ENCODE data around the gene ATP5F1E. TPM values are rescaled to one million over a fixed set of nuclear protein-coding genes. Genes with fewer than 3 reads are reported as not detected.

Gene ATP5F1E
- total RNA-seq, result 38.4 TPM

GRCh38 chr20:59032023-59032712 lies at the start of gene ATP5F1E:
TSS of gene ATP5F1E (minus strand) at chr20:59032335. CDS start at chr20:59032251, 84 bp downstream.
- intact Hi-C loops (cut with DNase I), result no loop called here
- peak; percentile 97 for DNase-seq (ENCODE audit: low spot score)
- ATAC-seq, result peak; percentile 100

DNA sequence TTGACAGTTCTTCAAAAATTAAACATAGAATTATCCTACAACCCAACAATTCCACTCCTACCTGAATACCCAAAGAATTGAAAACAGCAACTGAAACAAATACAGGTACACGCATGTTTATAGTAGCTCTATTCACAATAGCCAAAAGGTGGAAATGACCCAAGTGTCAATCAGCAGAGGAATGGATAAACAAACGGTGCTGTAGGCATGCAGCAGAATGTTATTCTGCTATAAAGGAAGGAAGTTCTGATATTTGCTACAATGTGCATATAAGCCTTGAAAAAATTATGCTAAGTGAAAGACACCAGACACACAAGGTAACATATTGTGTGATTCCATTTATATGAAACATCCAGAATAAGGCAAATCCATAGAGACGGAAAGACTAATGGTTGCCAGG lies 48.9 kb upstream of the ATP5F1E start:
- DNase-seq (ENCODE audit: low spot score) (no peak), ATAC-seq (no peak)
- intact Hi-C loops (cut with DNase I), result no loop called here

GRCh38 chr20:59078231-59078630 lies 46.1 kb upstream of the ATP5F1E start:
- no peak for ATAC-seq
- no peak for DNase-seq (ENCODE audit: low spot score)
- intact Hi-C loops (cut with DNase I), result no loop called here

DNA sequence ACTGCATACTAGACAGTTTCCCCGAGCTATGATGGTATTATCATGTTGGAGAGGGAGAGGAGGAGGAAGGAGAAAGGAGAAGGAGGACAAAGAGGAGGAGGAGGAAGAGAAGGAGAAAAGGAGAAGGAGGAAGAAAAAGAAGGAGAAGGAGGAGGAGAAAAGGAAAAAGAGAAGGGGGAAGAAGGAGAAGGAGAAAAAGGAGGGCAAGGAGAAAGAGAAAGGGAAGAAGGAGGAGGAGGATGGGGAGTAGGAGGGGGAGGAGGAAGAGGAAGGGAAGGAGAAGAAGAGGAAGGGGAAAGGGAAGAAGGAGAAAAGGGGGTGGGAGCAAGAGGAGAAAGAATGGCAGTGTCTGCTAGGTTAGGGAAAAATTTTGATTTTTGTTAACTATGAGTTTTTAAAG lies 45.6 kb upstream of the ATP5F1E start:
- ATAC-seq (no peak), DNase-seq (ENCODE audit: low spot score) (no peak)
- intact Hi-C loops (cut with DNase I), result no loop called here

- intact Hi-C loops (cut with DNase I), result no loop called here
- ATAC-seq, result no peak
- no peak for DNase-seq (ENCODE audit: low spot score)
These were observed 43.9 kb upstream of the ATP5F1E start for GRCh38 chr20:59075934-59076508.

DNA sequence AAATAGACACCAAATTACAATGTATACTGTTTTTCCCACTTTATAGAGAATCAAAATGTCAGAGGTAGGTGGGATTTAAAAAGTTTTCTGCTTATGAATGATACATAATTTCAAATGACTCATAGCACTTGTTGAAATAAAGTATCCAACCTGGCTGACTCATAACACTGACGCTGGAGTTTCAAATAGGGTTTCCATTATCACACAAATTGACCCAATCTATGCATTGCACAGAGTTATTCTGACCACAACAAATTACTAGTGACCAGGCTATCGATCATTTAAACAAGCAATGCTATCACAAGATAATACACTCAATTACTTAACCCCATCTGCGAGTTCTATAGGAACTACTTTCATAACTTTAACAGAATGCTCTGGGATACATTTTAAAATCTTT lies 42.3 kb upstream of the ATP5F1E start:
- intact Hi-C loops (cut with DNase I), result no loop called here

GRCh38 chr20:59073582-59073981 lies 41.4 kb upstream of the ATP5F1E start:
- ATAC-seq (no peak), DNase-seq (ENCODE audit: low spot score) (no peak)
- intact Hi-C loops (cut with DNase I), result no loop called here

More for the DNA sequence above, 42.3 kb upstream of the ATP5F1E start:
- ATAC-seq (no peak), DNase-seq (ENCODE audit: low spot score) (no peak)

DNA sequence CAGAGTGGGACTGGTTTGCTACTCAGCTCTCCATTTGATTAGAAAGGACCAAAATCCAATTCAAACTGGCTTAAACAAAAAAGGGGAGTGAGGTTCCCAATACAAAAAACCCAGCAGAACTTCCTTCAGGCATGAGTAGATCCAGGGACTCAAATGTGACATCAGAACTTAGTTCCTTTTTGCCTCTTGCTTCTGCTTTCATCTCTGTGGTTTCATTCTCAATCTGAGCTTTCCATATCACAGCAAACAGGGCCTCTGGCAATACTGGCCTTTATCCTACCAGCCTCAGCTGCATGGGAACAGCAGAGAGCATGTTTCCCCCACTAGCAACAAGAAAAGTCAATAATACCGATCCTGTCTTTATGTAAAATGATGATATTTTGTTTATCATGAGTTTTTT lies 39.1 kb upstream of the ATP5F1E start:
- ATAC-seq (peak; percentile 51), DNase-seq (ENCODE audit: low spot score) (no peak)
- intact Hi-C loops (cut with DNase I), result no loop called here

DNA sequence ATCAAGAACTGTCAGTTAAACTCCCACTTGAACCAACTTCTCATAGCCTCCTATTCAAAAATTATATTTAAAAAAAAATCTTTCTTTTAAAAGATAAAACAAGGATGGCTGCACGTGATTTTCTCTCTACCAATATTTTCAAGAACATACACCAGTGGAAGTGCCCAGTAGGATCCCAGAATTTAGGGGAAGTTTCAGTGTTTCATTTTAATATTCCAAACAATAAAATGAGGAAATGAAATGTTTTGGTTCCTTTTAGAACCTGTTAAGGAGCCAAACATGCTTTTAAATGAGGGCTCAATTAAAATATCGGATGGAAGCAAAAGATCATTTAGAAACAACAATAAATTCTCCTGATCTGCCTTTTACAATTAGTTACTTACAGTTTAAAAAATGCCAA lies 36.9 kb upstream of the ATP5F1E start:
- DNase-seq (ENCODE audit: low spot score) (no peak), ATAC-seq (no peak)
- intact Hi-C loops (cut with DNase I), result no loop called here

DNA sequence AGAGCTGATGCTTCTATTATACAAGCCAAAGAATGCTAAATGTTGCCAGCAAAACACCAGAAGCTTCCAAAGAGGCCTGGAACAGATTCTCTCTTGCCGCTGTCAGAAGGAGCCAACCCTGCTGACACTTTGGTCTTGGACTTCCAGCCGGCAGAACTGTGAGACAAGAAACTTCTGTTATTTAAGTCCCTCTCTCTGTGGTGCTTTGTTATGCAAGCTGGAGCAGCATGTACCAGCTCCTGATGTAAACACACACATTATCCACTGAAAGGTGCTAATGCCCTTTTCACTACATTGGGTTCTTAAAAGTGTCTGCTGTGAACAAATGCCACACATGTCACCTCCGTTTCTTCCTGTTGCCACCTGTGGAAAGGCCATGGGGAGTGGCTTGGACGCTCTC lies 36.4 kb upstream of the ATP5F1E start:
- intact Hi-C loops (cut with DNase I), result no loop called here
- ATAC-seq (no peak), DNase-seq (ENCODE audit: low spot score) (no peak)

DNA sequence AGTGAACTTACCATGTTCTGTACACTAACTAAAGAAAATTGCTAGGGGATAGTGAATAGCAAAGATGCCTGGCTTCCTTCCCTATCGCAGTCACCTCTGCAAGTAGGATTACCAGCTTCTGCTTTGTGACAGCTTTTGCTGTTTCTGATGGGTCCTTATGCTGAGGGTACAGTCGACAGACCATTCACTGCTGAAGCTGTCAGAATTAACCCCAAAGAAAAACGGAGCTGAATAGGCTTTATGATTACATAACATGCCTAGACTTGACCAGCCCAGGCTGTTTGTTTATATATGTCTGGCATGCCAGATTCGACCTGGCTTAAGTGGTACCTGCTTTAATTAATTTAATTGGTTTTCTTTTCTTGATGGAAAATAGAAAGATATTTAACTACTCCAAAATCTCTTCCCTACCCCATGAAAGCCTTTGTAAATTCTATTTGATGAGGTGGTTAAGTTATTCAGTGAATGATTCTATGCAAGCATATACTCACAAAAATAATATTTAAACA lies 32.1 kb upstream of the ATP5F1E start:
- no peak for DNase-seq (ENCODE audit: low spot score)
- intact Hi-C loops (cut with DNase I), result no loop called here
- ATAC-seq, result no peak

GRCh38 chr20:59063358-59064213 lies 31.5 kb upstream of the ATP5F1E start:
- intact Hi-C loops (cut with DNase I), result no loop called here
- DNase-seq (ENCODE audit: low spot score), result no peak
- peak; percentile 61 for ATAC-seq

GRCh38 chr20:59062081-59062480 lies 29.9 kb upstream of the ATP5F1E start:
- ATAC-seq, result no peak
- intact Hi-C loops (cut with DNase I), result no loop called here
- DNase-seq (ENCODE audit: low spot score), result no peak

DNA sequence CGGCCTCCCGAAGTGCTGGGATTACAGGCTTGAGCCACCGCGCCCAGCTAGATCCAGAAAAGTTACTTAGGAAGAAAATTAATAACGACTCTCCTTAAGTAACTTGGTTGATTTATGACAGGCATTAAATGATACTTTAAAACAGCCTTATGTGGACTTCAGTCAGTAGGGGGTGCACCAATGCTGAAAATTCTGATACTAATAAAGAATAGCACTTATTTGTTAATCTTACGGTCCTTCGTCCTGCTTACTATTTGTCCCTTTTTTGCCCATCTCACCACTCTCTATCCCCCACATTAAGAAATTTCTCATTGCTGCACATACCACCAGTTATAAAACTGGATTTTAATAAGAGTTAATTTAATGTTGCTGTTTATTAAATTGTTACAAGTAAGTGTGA lies 23.2 kb upstream of the ATP5F1E start:
- DNase-seq (ENCODE audit: low spot score), result no peak
- no peak for ATAC-seq
- intact Hi-C loops (cut with DNase I), result no loop called here

DNA sequence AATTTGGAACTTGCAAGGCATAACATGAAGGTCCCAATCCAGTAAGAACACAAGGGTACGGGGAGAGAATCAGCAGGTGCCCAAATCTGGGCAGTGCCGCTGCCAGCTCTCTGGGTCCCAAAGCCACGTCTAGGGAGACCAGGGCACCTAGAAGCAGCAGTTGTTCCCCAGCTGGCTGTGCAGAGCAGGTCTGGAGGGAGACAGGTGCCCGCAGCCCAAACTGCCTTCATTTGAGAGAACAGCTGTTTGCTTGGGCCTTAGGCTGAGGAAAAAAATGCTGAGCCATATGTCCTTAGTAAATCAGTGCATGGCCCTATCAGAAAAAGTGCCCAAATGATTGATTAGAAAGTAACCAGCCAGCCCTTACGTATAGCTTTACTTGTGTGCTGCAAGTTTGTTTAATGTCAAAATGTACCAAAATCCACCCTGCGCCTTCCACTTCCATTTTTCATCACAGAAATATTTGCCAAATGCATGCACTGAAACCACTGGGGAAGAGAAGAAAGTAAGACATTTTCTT lies 19.6 kb upstream of the ATP5F1E start:
- intact Hi-C loops (cut with DNase I), result no loop called here
- no peak for DNase-seq (ENCODE audit: low spot score)

DNA sequence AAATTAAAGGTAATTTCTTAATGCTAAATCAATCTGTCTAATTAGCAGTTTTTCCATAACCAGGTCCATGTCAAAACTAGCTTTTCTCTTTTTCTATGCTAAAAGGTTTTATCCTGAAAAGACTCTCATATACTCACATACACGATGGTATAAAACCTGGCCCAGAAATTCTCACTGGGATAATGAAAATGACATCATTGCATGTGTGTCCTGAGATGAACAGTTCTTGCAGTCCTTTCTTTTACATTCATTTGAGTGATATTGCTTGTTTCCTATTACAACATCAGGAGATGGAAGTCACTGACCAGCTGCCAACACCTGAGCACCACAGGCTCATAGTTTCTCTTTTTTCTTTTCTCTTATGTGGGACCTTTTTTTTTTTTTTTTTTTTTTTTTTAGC lies 18.3 kb upstream of the ATP5F1E start:
- intact Hi-C loops (cut with DNase I), result no loop called here
- ATAC-seq, result no peak
- no peak for DNase-seq (ENCODE audit: low spot score)

More for the DNA sequence above, 19.6 kb upstream of the ATP5F1E start:
- ATAC-seq, result no peak

DNA sequence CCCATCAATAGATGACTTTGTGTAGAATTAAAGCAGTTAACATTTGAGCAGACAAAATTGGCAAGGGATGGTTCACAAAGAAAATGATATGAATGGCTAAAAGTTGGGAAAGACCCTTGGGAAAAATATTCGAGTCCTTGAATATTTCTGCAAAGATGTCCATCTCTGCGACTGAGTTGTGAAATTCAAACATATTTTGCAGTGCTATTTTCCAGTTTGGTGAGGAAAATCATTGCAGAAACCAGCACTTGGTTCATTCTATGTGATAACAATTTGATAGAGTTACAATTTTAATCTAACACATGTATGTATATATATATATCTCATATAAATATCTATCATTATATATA lies 16.5 kb upstream of the ATP5F1E start:
- intact Hi-C loops (cut with DNase I), result no loop called here
- ATAC-seq (no peak), DNase-seq (ENCODE audit: low spot score) (no peak)

DNA sequence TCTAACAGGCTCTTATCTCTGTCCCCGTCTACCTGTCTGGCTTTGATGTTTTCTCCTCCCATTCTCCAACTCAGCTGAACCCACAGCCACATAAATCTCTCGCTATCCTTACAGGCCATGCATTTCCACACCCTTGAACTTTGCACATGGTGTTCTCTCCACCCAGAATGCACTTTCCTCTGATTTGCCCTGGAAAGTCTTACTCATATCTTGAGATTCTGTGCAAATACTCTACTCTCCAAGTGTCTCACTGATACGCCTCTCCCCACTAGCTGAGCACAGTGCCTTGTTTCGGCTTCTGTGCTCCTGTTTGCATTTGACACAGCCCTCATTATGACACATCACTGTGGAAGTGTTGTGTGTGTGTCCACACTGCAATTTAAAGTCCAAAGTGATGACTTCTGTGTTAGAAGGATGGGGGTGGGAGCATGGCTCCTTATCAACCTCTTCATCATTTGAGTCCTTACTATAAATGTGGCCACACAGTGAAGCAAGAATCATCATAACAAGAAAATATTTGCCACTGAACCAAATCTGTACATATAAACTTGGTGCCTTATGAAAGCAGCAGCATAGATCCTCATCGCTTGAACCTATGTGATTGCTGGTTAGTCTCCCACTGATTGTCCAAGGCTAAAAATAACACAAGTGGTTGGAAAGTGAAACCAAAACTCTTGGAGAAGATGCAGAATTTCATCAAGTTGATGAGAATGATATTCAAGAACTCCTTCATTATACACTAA lies 16.0 kb upstream of the ATP5F1E start:
- DNase-seq (ENCODE audit: low spot score) (no peak), ATAC-seq (no peak)
- intact Hi-C loops (cut with DNase I), result no loop called here

DNA sequence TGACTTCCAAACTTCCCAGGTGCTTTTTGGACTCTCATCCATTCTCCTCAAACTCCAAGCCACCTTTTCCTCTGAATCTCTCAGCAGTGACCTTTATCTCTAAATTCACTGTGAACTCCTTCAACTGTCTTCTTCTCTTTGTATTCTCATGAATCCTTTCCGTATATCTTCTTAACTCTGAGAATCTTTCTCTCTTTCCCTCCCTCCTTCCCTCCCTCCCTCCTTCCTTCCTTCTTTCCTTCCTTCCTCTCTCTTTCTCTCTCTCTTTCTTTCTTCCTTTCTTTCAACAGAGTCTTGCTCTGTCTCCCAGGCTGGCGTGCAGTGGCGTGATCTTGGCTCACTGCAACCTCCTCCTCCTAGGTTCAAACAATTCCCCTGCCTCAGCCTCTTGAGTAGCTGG lies 14.7 kb upstream of the ATP5F1E start:
- DNase-seq (ENCODE audit: low spot score) (no peak), ATAC-seq (no peak)
- intact Hi-C loops (cut with DNase I), result no loop called here

All from sciatic nerve (tissue), 2 donors.